Posterior cingulate gyrus (tissue), 11 donors: ENCODE data around the gene KIRREL3.

Experiments
- DNase-seq, 10 donors: peaks; one replicate each; pipeline versions ENCODE4 v3.0.0 to v3.0.0-alpha.2; 2020 to 2021; ENCODE audit warnings: mixed read lengths in 3 of 10
- intact Hi-C: fragments of 100-400 bp; cut with DNase I; formaldehyde crosslinking; loops from one replicate; pipeline ENCODE4 v1.15.1; 2023

Gene KIRREL3

DNA sequence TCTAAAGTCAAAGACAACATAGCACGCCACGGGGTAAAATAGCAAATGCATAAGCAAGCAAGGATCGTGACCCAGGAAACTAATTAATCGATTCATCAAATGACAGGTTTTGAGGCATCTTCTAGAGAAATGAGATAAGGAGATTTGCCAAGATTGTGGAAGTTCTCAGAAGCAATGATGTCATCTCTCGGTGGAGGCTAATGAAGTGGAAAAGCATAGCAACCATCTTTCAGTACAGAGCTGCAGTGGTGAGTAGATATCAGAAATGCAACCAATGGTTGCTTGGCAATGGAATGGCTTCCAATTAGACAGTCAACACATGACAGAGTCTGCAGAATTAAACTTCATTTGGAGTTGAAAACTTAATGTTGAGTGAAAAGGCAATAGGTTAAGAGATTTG lies 116.0 kb downstream of the KIRREL3 start:
- DNase-seq = no peak
- intact Hi-C loops = no loop called here

DNA sequence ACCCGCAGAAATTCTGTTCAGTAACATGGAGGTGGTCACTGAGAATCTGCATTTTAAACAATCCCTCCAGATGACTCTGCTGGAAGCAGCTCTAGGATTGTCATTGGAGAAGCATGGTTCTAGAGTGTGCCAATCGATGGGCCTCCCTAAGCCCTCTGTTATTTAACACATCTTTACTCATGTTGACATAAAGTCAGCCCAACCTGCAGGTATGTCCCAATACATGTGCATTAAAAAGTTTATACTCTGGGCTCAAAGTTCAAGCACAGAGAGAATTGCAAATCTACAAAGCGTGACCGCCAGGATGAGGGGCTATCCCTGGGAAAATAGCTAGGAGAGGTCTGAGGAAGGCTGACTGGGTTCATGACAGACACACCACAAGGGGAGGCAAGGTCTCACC lies 116.4 kb downstream of the KIRREL3 start:
- DNase-seq = no peak
- intact Hi-C loops = no loop called here

DNA sequence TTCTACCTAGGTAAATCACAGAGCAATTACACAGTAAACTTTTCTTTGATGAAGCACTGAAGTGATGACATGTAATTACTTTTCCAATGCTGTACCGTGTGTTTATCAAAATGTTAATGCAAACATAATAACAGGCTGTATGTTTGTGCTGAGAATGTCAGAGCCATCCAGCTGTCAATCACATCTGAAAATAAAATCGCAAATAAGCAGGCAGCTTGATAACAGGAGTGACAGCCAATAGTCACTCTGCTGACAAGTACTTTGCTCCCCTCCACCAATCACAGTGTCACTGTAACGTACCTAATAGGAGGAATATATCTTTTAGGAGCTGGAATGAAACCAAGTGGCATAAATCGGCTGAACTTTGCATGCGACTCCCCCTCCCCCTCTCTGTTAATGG lies 119.7 kb downstream of the KIRREL3 start:
- no peak for DNase-seq
- intact Hi-C loops = no loop called here

DNA sequence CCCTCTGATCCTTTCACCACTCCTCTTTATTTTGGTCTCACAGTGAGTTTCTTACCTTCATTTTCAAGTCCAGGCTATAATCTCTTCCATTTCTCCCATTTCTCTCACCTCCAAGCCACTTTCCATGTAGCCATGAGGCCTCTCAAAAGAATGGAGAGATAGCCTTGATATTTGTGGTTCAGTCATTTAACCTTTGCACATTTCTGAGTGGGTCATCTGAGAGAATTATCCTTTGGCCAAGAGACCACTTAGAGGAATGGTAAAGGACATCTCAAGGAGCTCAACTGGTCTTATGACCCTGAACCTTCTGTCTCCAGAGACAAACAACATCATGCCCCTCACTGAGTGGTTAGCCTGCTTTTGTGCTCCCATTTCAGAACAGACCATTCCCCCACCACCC lies 121.1 kb downstream of the KIRREL3 start:
- DNase-seq = no peak
- intact Hi-C loops = no loop called here

DNA sequence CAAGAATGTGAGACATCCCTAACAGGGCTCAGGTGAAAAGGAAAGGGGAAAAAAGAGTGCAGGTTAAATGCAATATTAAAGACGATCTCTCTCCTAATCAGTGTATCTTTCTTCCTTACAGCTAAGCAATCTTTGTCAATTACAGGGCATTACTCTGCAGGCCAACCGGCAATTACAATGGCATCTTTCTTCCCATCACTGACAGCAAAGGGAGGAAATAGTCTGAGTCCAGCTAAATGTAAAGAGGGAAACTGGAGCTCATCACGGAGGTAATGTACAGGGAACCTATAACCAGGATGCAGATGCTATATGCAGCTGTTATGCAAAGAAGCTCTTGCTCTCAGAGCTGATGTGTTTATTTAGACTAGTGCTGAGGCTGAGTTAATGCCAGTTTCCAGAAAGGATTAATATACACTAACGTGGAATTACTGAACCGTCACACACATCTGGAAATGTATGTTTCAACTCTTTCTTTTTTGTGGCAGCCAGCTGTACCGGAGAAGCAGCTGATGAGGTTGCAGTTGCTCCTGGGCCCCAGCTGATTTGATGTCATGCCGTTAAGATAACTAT lies 121.6 kb downstream of the KIRREL3 start:
- intact Hi-C loops = no loop called here

DNA sequence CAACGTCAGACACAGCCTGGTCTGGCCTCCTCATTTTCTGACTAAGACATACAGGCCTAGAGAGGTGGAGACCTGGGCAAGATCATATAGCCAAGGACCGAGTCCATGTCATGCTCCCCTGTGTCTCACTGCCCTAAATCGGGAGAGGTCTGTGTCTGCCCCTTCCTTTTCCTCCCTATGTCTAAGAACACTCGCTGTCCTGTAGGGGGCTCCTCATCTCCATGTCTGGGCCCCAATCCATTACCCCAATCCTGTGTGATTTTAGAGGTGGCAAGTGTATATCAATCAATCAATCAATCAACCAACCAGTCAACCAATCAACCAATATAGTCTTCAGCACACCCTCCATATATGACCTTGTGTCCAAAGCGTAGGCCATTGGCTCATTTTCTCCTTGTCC lies 125.7 kb downstream of the KIRREL3 start:
- intact Hi-C loops = no loop called here

More for the DNA sequence above, 121.6 kb downstream of the KIRREL3 start:
- DNase-seq = no peak

DNA sequence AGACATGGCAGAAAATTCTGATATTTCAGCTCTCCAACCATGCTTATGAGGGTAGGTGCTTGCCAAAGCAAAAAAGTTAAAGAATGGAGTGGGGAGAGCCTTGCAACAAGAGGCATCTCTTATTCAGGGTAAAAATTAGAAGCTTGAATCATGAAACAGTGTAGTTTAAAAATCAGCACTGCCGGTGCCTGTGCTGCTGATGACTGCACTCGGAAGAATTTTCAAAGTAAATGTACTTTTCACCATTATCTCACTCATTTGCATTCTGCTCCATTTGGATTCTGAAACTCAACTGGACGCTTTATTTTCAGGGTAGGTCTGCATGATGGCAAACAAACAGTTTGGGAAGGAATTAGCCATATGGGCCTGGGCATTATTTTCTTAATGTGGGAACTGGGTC lies 126.3 kb downstream of the KIRREL3 start:
- intact Hi-C loops = no loop called here
- no peak for DNase-seq

More for the DNA sequence above, 125.7 kb downstream of the KIRREL3 start:
- no peak for DNase-seq

DNA sequence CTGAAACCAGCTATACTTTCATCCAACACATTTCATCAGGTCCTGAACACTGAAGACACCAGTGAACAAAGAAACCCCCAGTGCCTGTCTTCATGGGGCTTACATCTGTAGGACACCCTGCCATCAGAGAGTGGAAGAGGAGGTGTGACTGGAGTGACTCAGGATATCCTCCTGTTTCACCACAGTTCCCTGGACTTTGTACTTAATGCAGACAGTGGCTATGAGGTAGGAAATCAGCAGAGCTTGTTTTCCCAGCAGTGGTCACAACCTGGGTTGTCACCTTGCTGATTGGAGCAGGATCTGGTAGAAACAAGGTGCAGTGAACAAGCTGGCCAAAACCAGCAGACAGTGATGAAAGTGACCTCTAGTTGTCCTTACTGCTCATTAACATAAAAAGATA lies 128.8 kb downstream of the KIRREL3 start:
- DNase-seq = no peak
- intact Hi-C loops = no loop called here

DNA sequence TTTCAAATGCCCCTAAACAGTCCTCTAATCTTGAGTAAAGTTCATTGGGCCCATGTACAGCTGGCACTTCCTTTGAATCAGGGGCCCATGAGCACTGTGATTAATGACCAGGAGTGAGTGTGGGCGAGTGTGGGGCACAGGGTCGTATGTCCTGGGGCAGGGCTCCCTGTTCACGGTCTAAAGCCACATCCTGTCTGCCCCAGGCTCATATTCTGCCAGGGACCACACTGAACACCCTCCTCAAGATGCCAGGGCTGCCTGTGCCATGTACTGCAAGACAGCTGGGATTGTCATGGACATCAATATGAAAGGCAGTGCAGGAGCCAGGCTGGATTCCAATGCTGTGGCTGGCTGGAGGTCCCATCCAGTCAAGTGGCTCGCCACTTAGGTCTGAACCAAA lies 130.5 kb downstream of the KIRREL3 start:
- intact Hi-C loops = no loop called here
- DNase-seq = peak in 1 of 10 donors; percentile 68

DNA sequence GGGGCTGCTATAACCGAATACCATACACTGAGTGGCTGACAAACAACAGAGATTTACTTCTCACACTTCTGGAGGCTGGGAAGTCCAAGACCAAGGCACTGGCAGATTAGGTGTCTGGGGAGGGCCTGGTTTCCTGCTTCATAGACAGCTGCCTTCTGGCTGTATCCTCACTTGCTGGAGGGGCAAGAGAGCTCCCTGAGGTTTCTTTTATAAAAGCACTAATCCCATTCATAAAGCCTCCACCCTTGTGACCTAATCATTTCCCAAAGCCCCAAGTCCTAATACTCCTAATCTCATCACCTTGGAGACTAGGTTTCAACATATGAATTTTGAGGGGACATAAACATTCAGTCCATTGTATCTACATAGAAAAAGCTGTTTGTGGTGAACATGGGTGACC lies 131.8 kb downstream of the KIRREL3 start:
- intact Hi-C loops = no loop called here

DNA sequence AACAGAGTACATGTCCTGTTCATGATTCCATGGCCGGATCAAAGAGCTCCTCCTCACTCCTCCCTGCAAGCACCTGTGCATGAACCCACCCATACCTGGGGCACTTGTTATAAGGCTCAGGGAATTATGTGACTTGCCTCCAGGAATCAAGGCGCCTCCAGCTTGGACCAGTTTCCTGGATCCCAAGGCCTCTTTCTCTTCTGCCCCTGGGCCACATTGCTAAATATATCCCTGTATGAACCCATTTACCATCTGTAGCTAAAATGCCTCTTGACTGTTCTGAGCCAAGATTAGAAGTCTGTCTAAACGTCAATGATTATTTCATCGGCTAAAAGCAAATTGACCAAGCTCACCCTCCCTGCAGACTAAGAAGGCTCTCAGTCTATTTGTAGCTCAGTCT lies 135.6 kb downstream of the KIRREL3 start:
- intact Hi-C loops = no loop called here
- no peak for DNase-seq

More for the DNA sequence above, 131.8 kb downstream of the KIRREL3 start:
- no peak for DNase-seq

DNA sequence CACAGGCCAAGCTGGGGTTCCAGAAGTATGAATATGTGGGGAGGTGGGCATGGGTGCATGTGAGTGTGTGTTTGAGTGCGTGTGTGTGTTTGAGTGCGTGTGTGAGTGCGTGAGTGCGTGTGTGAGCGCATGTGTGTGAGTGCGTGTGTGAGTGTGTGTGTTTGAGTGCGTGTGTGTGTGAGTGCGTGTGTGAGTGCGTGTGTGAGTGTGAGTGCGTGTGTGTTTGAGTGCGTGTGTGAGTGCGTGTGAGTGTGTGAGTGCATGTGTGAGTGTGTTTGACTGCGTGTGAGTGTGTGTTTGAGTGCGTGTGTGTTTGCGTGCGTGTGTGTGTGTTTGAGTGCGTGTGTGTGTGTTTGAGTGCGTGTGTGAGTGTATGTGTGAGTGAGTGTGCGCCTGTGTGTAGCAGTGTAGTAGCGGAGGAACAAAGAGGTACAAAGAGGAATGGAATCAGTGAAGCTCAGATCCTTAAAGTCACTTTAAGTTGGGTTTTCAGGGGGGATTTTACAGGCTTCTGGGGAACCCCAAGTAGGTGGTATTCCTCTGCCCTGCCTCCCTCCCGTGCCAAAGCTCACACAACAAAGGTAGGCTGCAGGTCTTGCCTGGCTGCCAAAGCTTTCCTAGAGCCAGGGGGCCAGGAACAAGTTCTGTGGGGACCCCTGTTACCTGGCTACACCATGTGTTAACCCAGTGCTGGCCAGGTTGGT lies 137.1 kb downstream of the KIRREL3 start:
- DNase-seq = no peak
- intact Hi-C loops = no loop called here

DNA sequence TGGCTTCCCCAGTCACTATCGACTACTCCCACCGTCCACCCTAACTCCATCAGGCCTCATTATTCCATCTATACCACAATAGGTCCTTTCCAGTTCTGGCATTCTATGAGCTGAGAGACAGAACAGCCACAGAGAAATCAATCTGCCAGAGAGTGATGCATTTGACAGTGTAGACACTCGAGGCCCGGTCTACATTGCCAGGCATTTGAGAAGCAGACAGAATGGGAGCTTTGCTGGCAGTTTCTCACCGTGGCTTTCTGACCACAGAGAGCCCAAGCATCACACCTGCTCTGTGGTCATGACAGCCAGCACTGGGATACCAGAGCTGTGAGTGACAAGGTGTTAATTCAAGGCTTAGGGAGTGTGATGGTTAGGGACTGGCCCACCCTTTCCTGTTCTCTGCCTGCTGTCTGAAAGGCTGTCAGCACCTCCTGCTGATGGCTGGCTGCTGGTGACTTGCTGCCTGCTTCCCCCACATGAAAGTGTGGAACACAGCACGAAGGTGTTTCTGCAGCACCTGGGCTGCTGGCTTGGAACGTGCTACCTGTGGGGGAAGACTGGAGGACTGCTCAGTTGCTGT lies 137.8 kb downstream of the KIRREL3 start:
- intact Hi-C loops = no loop called here
- no peak for DNase-seq

DNA sequence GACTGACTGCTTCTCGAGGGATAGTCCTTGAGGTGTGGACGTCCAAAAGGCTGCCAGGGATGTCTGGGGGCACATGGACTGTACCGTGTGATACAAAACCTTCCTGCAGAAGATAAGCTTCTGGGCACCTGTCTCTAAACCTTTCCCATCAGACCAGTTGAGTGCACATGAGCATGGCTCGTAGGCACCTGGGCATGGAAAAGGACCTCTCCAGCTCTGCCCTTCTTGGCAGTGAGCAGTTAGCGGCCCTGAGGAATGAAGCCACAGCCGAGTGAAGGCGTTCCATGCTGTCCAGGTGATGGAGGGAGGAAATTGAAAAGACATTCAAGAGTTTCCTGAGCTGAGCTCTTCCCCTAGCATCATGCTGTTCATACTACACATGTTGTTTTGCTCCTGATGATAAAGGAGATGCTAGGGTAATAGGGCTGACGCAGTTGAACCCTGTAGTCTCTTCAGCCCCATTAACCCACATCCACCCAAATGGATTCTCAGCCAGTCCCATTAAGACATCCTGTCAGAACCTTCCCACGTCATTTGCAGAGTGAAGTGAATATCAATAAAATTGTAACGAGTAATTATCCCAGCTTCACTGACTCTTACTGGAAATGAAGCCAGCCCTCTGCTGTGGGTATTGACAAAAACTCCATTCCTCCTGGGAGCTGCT lies 138.6 kb downstream of the KIRREL3 start:
- DNase-seq = no peak
- intact Hi-C loops = no loop called here

DNA sequence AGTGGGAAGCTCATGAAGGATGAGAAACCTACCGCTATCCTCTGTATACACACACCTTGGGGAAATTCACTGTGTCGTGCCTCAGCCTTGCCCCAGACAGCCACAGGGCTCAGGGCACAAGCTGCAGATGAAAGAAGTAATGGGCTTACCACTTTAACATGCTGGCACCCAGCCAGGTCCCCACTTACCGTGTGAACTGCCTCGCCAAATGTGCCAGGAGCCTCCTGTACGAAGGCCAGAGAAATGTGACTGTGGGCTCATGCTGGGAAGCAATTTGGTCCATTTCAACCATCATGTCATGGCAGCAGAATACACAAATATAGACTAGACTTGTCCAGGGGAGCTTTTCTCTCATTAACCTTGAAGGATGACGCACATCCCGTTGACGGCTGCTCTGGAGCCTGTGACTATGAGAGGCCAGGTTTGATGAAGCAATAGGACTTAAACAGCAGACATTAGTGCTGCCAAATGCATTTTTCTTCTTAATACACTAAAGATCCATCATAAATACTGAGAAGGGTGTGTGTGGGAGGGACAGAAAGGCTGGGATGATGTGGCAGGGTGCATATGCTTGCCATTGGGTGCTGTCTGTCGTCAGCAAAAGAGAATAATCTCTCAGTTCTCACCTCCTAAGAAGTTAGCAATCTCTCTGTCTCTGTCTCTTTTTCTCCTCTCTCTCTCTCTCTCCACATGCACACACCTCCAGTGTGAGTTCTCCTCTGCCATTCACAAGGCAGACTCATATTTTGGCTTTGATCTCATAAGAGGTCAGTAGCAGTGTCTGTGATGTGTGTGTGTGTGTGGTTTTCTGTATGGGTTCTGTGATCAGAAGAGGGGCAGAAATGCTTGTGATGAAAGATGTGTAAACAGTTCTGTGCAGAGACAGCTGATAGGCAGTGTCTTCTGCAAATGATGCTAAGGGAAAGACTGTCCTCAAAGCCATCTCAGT lies 142.4 kb downstream of the KIRREL3 start:
- intact Hi-C loops = no loop called here
- no peak for DNase-seq

DNA sequence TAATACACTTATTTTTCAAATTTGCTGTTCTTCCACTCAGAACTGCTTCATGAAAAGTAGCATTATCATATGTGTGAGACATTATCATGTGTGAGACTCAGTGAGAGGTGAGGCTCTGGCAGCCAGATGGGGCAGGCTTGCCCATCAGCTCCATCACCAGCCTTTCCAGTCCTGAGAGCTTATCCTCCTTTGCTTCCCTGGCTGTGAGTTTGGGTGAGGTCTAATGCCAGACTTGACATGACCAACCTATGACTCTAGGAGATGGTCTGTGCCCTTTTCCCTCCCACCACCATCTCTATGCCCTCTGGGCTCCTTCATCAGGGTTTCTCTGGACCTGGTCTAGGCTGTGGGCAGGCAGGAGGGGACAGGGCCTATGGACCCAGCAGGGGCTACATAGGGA lies 145.0 kb downstream of the KIRREL3 start:
- intact Hi-C loops = no loop called here
- no peak for DNase-seq

DNA sequence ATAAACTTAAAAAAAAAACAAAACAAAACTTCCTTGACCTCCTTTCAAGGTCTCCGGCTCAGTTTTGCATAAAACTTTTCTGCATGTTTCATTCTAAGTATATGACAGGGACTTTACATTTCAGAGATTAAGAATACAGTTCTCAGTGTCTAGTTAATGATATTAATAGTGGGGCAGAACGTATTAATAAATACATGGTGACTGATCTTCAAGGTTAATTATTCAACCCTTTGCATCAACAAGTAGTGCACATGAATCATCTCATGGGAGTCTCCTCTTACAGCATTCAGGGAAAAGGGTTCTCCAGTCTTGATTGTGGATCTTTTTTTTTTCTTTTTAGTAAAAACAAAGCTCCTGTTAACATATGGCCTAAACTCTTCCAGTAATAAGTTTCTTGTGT lies 146.8 kb downstream of the KIRREL3 start:
- DNase-seq = no peak
- intact Hi-C loops = no loop called here

DNA sequence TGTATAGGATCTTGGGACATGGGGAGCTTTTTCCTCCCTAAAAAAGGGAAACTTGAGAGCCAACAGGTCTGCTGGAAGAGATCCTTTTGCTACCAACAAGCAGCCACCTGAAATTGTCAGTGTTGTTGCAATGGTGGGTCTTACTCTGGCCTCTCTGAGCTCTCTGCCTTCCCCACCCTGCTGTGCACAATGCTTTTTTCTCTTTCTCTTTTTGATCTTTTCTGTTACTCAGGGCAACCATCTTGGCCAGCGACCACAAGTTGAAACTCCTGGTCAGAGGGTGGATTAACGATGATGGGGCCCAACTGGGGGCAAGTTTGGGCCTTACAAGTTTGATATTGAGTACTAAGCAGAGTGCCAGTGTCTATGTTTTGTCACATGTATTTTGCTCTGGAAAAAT lies 155.8 kb downstream of the KIRREL3 start:
- intact Hi-C loops = no loop called here
- no peak for DNase-seq

DNA sequence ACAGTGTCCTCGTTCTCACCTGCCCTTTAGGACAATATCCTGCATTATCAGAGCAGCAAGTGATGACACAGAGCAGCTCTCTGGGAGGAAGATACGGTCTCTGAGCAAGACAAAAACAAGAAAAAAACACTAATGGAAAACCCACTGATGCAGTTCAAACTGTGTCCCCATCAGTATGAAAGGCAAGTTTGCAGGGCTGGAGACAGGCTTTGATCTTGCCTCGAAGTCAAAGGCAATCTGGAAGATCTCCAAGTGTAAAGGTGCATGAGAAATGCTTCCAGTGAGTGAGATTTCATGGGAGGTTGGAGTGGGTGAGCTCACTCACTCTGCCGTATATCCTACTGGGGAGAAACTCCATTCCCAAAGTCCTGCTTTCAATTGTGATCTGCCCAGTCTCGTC lies 157.5 kb downstream of the KIRREL3 start:
- DNase-seq = no peak
- intact Hi-C loops = no loop called here

DNA sequence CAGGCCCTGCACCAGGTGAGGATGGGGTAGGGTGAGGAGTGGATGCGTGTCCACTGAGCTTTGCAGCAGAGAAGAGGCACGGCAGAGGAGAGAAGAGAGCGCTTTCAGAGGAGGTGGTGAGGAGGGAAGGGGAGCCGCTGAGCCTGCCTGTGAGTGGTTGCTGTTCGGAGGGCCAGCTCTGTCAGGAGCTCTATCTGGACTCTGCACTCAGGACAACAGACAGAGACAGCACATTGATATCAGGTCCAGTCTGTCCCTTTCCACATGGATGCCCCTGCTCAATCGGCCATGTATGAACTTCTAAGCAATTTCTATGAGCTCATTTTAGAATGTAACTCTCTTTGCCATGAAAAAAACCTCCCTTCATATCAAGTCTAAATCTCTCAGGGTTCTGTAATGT lies 158.6 kb downstream of the KIRREL3 start:
- DNase-seq = no peak
- intact Hi-C loops = no loop called here

DNA sequence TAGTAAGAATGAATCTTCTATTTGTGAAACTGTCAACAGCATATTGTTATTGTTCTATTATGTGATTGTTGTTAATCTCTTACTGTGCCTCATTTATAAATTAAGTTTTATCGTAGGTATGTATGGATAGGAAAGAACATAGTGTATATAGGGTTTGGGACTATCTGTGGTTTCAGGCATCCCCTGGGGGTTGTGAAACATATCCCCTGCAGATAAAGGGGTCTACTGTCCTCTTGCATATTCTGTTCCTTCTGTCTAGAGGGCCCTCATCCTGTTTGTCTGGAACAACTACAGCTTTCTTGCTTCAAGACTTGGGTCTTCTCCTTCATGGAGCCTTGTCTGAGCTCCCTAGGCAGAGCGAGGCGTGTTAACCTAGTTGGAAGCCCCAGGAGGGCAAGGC lies 159.6 kb downstream of the KIRREL3 start:
- intact Hi-C loops = no loop called here
- no peak for DNase-seq
